Activated naive CD4-positive, alpha-beta T cell treated with anti-CD3 and anti-CD28 coated beads, Interleukin-2, amount 50 U/mL, for 16 hours (primary cell): ENCODE data around the gene MYO9B.
A peak's percentile ranks its signal among the peaks of the same experiment; 100 is the strongest.

Experiments
- DNase-seq: peaks from one replicate; pipeline ENCODE4 v3.0.0-alpha.2; 2020

The MYO9B gene

DNA sequence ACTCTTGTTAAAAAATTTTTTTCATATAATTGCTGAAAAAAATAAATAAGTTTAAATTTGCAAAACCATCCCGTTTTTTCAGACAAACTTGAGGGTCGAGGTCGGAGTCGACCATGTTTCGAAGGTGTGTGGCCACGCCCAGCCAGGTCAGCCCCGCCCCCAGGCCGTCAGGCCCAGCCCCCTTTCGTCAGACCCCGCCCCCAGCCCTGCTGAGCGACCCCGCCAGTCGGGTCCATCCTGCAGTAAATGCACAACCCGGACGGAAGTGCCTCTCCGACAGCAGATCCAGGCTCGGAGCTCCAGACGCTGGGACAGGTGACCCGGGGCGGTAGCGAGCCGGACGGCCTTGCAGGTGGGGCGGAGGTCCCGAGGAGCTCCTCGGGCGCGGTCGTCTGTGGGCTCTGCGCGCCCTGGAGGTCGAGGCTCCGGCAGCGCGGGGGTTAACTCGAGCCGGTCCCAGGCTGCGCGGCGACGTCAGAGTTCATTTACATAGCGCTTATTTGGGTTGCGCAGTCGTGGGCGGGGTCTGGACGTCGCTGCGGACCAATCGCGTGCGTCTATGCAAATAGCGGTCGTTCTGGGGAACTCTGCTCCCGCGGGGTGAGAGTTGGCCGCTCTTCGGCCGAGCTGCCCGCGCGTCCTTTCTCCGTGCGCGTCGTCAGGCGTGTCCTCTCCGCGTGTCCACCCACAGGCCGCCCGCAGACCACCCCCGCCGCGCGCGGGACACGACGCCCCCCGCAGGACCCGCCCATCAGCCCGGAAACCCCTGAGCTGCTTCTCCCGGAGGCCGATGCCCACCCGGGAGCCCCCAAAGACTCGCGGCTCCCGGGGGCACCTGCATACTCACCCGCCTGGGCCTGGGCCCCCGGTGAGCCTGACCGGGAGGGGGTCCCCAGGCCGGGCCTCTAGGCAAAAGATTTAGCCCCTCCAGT, 150.7 kb downstream of the MYO9B start, which contains the start of gene OCEL1:
TSS of gene OCEL1 (plus strand) at position 225 of the 932 bp plus-strand sequence. CDS start at position 247, 22 bp downstream.
- peak; percentile 97 for DNase-seq

DNA sequence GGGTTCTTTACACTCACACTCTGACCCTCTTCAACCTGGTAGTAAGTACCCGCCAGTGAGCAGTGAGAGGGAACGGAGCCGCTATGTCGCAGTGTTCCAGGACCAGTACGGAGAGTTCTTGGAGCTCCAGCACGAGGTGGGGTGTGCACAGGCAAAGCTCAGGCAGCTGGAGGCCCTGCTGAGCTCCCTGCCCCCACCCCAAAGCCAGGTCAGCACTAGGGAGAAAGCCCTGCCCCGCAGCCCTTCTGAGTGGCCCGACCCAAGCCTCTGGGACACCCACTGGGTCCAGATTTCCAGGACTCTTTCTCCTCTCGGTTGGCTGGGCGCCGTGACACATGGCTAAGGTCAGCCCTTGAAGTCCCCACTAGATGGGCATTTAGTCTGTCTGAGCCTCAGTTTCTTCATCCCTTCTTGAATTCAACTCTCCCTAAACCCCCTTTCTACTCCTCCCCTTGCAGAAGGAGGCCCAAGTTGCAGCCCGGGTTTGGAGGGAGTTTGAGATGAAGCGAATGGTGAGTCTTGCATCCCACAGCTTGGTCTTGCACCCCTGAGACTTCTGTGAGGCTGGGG, 152.3 kb downstream of the MYO9B start:
- DNase-seq: no peak

DNA sequence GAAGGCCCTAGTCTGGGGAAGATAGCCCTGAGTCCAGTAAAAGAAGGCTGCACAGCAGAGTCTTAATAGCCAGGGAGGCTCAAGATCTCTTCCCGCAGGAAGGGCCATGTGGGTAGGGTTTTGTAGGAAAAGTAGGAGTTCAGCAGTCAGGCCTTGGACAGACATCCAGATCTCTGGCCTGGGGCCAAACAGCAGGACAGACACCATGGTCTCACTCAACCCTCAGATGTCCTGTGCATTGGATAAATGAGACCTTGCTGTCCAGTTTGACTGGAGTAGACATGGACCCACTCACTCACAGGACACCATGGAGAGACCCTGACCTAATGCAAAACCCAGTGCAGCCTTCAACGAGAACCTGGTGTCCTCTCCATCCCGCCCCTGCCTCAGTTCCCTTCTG, 154.3 kb downstream of the MYO9B start:
- no peak for DNase-seq

DNA sequence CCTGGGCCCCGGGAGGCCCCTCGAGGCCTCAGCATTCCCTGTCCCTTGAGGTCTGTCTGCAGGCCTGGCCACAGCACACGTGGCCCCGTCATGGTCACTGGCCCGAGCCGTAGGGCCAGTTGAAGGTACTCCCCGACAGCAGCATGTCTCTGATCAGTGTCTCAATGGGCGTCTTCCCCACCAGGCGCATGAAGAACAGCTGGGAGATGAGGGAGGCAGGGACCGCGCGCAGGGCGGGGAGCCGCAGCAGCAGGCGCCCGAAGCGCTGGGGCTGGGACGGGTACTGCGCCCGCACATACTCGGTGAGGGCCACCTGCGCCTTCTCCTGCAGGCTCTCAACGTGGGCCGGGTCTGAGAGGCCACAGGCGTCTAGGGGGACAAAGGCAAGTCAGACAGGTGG, 156.7 kb downstream of the MYO9B start:
- no peak for DNase-seq

GRCh38 chr19:17234911-17235299, 159.3 kb downstream of the MYO9B start:
- DNase-seq: peak; percentile 74

DNA sequence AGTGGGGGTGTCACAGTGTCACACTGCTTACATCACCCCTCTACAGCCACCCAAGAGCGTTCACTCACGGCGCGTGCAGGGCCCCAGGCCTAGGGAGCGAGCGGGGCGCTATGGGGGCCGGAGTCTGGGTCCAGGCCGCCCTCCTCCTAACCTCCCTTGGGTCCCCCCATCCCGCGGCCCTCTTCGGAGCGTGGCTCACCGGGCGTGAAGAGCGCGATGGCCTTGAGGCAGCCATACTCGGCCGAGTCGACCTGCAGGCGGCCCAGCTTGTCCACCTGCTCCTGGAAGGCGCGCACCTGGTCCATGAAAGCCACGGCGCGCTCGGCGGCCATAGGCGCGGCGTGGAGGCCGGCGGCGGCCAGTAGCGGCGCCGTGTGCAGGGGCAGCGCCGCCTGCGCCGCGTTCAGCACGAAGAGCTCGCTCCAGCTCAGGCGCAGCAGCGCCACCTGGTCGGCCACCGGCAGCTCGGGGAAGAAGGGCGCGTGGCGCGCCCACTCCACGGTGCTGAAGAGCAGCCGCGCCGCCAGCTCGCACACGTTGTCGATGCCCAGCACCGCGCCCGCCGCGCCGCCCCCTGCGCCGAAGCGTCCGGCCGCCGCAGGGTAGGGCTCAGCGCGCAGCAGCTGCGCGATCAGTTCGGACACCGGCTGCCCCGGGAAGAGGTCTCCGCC, 159.9 kb downstream of the MYO9B start:
- DNase-seq: peak; percentile 80

DNA sequence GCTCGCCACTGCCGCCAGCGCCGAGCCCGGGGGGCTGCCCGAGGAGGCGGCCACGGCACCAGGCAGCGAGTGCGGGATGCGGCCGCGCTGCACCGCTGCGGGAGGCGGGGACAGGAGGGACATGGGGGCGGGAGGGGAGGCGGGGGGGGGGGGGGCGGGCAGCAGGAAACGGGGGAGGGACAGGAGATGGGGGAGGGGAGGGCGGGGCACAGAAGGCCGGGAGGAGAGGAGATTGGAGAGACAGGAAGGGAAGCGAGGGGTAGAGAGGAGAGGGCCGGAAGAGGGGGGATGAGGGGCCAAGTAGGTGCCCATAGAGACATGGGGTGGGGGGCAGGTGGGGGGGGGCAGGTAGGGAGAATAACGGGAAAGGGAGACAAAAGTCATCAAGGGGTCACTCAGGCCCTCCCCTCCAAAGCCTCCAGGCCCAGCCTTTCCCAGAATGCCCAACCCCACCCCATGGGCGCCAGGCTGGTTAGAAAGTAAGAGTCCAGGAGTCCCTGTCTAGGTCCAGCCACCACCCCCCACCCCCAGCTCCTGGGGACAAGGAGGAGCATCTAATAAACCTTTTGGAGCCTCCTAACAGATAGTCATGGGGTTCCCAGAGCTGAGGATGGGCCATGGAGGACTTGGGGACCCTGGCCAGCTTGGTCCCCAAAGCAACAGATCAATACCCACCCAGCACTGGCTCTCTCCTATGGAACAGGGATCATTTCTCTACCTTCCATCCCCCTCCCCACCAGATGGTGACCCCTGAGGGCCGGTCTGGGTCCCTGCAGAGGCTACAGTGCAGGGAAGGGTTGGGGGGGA, 160.6 kb downstream of the MYO9B start:
- no peak for DNase-seq

- no peak for DNase-seq
Observed at GRCh38 chr19:17236811-17237543, 161.4 kb downstream of the MYO9B start.

GRCh38 chr19:17237747-17238706, 162.4 kb downstream of the MYO9B start:
- no peak for DNase-seq

GRCh38 chr19:17240062-17240752, 164.6 kb downstream of the MYO9B start:
- no peak for DNase-seq

DNA sequence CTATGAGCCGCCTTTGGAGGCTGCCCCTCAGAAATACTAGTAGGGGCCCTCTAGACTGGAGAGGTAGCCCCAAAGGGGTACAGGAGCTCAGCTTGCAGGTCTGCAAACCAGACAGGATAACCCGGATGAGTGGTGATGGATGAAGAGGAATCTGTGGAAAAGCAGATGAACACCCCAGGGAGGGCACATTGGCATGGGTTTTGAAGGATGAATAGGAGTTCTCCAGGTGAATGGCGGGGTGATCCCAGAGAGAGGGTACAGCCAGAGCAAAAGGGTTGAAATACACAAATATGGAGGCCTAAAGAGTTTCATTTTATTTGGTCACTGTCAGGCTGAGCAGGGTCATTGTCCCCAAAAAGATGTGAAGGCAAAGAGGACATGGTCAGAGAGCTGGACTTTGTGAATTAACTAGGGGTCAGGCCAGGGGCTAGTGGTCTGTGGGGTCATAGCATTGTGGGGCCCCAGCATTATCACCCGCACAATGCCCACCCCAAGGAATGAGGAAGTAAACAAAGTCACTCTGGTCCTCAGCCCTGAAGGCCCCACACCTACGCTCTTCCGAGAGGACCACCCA, 165.3 kb downstream of the MYO9B start:
- DNase-seq: no peak

DNA sequence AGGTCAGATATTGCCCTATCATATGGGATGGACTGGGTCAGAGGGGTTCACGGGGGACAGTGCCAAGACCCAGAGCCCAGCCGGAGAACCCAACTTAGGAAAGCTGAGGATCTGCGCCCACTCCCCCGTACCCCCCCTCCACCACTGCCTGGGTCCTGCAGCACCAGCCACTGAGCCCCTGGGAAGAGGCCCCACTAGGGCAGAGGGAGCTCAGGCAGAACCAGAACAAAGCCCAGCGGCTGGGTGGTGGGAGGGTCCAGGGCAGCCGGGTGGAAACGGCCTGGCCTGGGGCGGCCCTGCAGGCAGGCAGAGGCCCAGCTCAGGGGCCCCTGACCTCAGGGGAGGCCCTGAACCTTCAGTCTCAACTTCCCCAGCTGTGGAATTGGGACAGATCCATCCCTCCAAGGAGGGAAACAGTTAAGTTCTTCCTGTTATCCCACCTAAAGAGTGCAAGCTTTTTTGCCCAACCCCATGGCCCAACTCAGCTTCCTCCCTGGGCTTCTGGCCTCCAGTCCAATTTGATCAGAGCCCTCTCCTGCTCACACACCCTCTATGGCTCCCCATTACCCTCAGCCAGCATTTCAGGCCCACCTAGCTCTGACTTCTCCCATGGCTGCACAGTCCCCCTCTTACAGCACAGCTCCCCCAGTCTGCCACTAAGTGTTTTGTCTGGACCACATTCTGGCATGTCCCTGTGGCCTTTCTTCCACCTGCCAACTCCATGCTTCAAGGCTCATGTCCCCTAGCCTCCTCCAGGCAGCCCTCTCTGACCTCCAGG, 167.0 kb downstream of the MYO9B start:
- DNase-seq: no peak

DNA sequence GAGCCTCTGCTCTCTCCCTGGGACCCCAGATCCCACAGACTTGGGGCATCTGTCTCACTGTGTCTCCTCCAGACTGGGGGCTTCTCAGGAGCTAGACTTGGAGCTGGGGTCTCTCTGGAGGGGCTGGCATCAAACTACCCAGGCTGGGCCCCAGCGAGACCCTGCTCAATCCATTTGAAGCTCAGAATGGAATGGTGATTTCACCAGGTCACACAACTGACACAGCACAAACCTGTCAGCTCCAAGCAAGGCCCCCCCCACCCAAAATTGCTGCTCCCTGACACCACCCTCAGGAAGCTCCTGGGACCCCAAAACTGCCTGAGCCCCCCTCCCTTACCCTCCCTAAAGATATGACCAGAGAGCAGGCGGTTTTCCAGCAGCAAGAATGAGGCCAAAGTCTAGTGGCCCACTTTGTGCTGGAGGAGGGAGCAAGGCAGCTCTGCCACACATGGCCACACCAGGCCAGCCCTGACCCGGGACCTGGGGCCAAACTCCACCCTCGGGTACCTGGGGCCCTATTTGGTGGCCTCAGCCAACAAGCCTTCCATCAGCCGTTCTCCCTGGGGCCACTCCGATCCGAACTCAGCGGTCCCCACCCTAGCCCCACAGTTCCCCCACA, 167.7 kb downstream of the MYO9B start:
- DNase-seq: no peak

DNA sequence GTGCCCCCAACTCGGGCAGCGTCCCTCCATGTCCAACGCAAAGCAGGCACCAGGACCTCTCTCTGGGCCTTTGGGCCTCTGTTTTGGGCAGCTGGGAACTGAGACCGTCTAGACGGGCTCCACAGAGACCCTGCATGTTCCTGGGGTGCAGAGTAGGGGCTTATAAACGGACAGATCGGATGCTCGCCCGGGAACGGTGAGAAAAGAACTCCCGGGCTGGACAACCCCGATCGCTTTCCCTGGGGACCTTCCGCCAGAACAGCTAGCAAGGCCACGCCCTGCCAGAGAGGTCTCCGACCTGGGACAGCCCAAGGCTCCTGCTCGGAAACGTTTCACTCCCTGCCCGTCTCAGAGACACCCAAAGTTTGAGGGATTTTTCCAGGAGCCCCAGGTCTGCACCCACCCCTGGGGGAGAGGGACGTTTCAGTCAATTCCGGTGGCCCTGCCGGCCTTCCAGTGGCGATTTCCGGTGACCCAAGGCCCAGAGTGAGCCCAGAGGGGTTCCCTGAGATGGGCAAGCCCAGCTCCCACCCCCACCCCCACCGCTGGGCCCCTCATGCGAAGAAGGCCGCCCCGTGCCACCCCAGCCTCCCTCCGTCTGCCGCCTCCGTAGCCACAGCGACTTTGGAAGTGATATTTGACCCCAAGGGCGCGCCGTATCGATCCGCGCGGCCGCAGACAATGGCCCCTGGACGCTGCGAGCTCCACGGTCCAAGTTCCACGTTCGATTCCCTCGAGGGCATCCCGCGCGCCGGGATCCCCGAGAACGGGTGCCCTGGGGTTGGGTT, 168.4 kb downstream of the MYO9B start:
- DNase-seq: no peak

DNA sequence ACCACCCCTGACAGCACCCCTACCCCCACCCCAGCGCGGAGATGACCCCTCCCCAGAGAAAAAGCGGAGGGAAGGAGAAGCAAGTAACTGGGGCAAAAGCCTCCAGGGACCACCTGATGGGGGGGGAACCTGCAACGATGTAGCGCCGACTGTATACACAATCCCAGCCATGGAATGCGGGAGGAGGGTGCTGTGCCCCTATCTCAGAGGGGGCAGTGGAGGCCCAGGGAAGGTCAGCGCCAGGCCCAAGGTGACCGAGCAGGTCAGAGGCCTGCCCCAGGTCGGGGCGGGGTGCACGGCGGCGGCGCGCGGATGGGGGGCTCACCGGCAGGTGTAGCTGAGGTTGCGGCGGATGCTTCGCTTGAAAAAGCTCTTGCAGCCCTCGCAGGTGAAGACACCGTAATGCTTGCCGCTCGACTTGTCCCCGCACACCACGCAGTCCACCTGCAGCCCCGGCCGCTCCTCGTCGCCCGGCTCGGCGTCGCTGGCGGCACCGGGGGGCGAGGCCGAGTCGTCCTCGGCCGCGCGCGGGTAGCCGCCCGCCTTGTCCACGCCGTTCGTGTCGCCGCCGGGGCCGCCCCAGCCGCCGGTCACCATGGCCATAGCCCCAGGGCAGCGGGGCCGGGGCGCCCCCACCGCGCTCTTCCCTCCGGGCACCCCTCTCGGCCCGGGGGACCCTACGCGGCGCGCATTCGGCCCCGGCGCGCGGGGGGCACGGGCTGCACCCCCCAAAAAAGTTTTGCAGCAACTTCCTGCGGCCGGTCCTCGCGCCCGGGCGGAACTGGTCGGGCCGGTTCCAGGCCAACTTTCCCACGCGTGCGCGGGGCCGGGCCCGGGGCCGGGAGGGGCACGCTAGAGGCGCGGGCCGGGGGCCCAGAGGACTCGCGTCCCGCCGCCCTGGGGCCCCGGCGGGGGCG, 169.3 kb downstream of the MYO9B start:
- no peak for DNase-seq

- DNase-seq: no peak
Observed at GRCh38 chr19:17245535-17245984, 170.0 kb downstream of the MYO9B start, which contains the start of gene NR2F6. TSS of gene NR2F6 (minus strand) at chr19:17245919. CDS start at chr19:17245220, 699 bp downstream.
